DND-41 (cell line): ENCODE results near the gene LAMTOR4.

Experiments used
- ATAC-seq: fragments of 200-7000 bp; cut with Tn5 transposase; 3 replicates; pipeline ENCODE4 v1.9.1; 2021; ENCODE audit warnings: low read depth; ENCODE audit not compliant: insufficient read depth
- DNase-seq: peaks from one replicate; pipeline ENCODE4 v3.0.0-alpha.2; 2020
- H2AFZ ChIP-seq: 2 replicates; pipeline ENCODE4 v1.6.0; 2012; ENCODE audit warnings: low read depth, low read length
- H3K27ac ChIP-seq: 2 replicates; pipeline ENCODE4 v1.5.1; 2012; ENCODE audit warnings: low read length, inconsistent platforms
- H3K27me3 ChIP-seq: fragments of 200-600 bp; sonication (generic); 2 replicates; pipeline ENCODE4 v1.6.0; 2012; ENCODE audit warnings: low read length, mild to moderate bottlenecking, inconsistent platforms; ENCODE audit not compliant: insufficient read depth, poor library complexity
- H3K36me3 ChIP-seq: 2 replicates; pipeline ENCODE4 v1.5.1; 2012; ENCODE audit warnings: low read length, inconsistent platforms; ENCODE audit not compliant: insufficient read depth
- H3K4me1 ChIP-seq: 2 replicates; pipeline ENCODE4 v1.5.1; 2012; ENCODE audit warnings: mild to moderate bottlenecking, low read length; ENCODE audit not compliant: insufficient read depth
- H3K4me2 ChIP-seq: 2 replicates; pipeline ENCODE4 v1.6.0; 2012; ENCODE audit warnings: mild to moderate bottlenecking, moderate library complexity, low read length, inconsistent platforms; ENCODE audit not compliant: insufficient read depth
- H3K4me3 ChIP-seq, 2 experiments: fragments of 200-600 bp in 1 of 2; shearing (Covaris generic) in 1 of 2; 2 replicates each; pipeline ENCODE4 v1.5.1; 2012 to 2016; ENCODE audit warnings: inconsistent platforms in 2 of 2, low read length in 2 of 2, mild to moderate bottlenecking in 2 of 2, low read depth in 1 of 2, moderate library complexity in 1 of 2
- H3K79me2 ChIP-seq: 2 replicates; pipeline ENCODE4 v1.6.0; 2012; ENCODE audit warnings: low read length, inconsistent platforms; ENCODE audit not compliant: insufficient read depth
- H3K9ac ChIP-seq: 2 replicates; pipeline ENCODE4 v1.6.0; 2012; ENCODE audit warnings: low read depth, mild to moderate bottlenecking, inconsistent platforms, low read length, moderate library complexity
- H3K9me3 ChIP-seq: 2 replicates; pipeline ENCODE4 v1.5.1; 2012; ENCODE audit warnings: low read length, moderate library complexity, mild to moderate bottlenecking, inconsistent platforms; ENCODE audit not compliant: insufficient read depth, severe bottlenecking
- H4K20me1 ChIP-seq: 2 replicates; pipeline ENCODE4 v1.6.0; 2012; ENCODE audit warnings: low read length; ENCODE audit not compliant: insufficient read depth
- EZH2 ChIP-seq: IDR thresholded peaks from 3 replicates; pipeline ENCODE4 v1.6.1; 2012; ENCODE audit warnings: borderline replicate concordance, low read depth, mild to moderate bottlenecking, moderate library complexity, low read length, inconsistent platforms; ENCODE audit not compliant: severe bottlenecking
- TF ChIP-seq, protein P1 (sequence below): IDR thresholded peaks from 2 replicates; pipeline ENCODE4 v1.5.1; 2012; ENCODE audit warnings: borderline replicate concordance, low read length, moderate library complexity, mild to moderate bottlenecking; ENCODE audit not compliant: poor library complexity, severe bottlenecking; ENCODE audit errors: extremely low read depth

LAMTOR4 gene

DNA sequence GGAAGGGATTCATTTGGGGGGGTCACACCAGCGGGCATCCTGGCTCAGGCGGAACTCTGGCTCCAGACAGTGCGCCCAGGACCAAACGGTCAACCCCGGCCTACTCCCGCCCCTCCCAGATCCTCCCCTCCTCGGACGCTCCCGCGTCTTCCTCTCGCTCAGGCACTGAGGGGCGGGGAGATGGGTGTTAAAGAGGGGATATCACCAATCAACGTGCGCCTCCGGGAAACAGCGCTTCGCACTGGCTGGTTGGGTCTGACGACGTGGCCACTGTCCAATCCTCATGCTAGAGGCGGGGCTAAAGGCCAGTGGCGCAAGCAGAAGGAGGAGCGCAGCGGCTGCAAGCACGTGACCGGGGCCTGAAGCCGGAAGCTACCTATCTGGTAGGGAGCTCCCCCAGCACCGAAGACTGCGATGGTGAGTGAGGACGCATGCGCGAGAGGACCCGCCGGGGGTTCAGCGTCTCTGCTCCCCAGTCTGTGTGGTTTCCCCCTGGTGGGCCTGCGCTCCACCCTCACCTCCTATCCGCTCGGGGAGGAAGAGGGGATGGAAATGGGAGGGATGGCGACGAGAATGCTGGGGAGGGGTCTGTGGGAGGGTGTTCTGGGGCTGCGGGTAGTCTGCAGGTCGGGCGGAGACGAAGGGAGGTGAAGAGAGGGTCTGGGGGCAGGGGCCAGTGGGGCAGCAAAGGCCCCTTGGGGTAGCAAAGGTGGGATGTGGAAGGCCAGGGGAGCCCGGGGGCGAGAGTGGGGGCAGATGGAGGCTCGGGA is at the start of gene LAMTOR4:
Gene LAMTOR4 (plus strand): TSS at position 360 of the 770 bp plus-strand sequence. CDS start 55 bp downstream, at position 415.
- H3K36me3 ChIP-seq = peaks cover 13% of the 10 kb centered on the region
- 0 out of 2 replicates have a peak, but pooled peaks cover under 1% of the 10 kb centered on the region for H4K20me1 ChIP-seq
- H3K27me3 ChIP-seq = no peaks in the 10 kb centered on the region
- no peaks in the 10 kb centered on the region for H3K9me3 ChIP-seq
- TF ChIP-seq, protein P1, sequence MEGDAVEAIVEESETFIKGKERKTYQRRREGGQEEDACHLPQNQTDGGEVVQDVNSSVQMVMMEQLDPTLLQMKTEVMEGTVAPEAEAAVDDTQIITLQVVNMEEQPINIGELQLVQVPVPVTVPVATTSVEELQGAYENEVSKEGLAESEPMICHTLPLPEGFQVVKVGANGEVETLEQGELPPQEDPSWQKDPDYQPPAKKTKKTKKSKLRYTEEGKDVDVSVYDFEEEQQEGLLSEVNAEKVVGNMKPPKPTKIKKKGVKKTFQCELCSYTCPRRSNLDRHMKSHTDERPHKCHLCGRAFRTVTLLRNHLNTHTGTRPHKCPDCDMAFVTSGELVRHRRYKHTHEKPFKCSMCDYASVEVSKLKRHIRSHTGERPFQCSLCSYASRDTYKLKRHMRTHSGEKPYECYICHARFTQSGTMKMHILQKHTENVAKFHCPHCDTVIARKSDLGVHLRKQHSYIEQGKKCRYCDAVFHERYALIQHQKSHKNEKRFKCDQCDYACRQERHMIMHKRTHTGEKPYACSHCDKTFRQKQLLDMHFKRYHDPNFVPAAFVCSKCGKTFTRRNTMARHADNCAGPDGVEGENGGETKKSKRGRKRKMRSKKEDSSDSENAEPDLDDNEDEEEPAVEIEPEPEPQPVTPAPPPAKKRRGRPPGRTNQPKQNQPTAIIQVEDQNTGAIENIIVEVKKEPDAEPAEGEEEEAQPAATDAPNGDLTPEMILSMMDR = no peak
- TF ChIP-seq EZH2 = no peak
- H3K4me1 ChIP-seq = peaks cover 28% of the 10 kb centered on the region
- peak within 1 kb of the TSS; percentile 84 to 91 for H3K4me3 ChIP-seq
- H3K79me2 ChIP-seq = peaks cover 20% of the 10 kb centered on the region
- ATAC-seq (peak; percentile 97), DNase-seq (peak; percentile 99)
- H3K9ac ChIP-seq = peak within 1 kb of the TSS; percentile 88
- peak within 1 kb of the TSS; percentile 95 for H2AFZ ChIP-seq
- H3K4me2 ChIP-seq = peak within 1 kb of the TSS; percentile 100
- H3K27ac ChIP-seq = peak within 1 kb of the TSS; percentile 91

DNA sequence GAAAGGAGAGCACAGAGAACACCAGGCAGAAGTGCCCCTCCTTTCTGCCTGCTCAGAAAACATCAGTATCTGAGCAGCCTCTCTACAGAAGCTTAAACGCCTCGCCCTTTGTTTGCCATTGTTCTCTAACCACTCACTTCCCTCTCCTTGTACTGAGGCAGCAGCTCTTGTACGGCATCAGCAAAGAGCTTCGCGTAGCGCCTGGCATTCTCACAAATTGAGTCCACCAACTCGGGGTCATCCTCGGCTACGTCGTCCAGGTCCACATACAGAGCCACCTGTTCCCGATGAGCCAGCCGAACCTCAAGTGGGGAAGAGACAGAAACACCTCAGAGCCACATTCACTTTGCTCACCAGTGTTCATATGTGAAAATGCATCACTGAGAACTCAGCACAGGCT is 49.3 kb upstream of the LAMTOR4 start:
- ATAC-seq (no peak), DNase-seq (no peak)
- peak overlapping the region; percentile 68 for H3K4me2 ChIP-seq
- H3K4me1 ChIP-seq = peaks cover 59% of the 10 kb centered on the region
- no peak overlapping the region for H2AFZ ChIP-seq
- peak overlapping the region; percentile 64 to 76; a peak in 3 of 4 replicates for H3K4me3 ChIP-seq
- H4K20me1 ChIP-seq = peaks cover 52% of the 10 kb centered on the region
- TF ChIP-seq, protein P1 = no peak
- no peak for TF ChIP-seq EZH2
- peak overlapping the region; percentile 93 for H3K9ac ChIP-seq
- no peaks in the 10 kb centered on the region for H3K9me3 ChIP-seq
- H3K36me3 ChIP-seq = peaks cover 78% of the 10 kb centered on the region
- no peaks in the 10 kb centered on the region for H3K27me3 ChIP-seq
- peaks cover 76% of the 10 kb centered on the region for H3K79me2 ChIP-seq
- peak overlapping the region; percentile 93 for H3K27ac ChIP-seq

DNA sequence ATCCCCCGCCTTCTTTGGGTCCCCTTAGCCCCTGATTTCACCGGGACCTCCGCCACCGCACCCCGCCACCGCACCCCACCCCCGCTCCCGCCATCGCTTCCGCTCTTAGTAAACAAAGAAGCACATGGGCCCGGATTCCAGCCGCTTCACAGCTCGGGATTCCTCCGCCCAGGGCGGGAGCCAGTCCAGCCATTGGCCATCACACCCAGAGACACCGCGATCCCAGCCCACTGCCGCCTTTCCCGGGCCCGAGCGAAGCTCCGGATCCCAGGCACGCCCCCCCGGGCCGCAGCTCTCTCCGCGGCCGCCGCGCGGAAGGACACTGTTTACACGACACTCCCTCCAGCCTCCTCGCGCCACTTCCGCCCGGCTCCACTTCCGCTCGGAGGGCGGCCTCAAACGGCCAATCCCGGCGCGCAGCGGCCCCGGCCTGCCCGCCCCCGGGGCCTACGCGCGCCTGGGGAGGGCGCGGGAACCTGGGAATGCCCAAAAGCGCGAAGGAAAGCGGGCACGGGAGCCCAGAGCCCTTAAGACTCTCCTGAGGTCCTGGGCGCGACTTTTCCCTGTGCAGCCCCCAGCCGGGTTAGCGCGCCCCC is 48.2 kb upstream of the LAMTOR4 start:
- H3K9me3 ChIP-seq = no peaks in the 10 kb centered on the region
- H3K4me3 ChIP-seq = peak overlapping the region; percentile 64 to 76
- H2AFZ ChIP-seq = peak overlapping the region; percentile 61
- peaks cover 53% of the 10 kb centered on the region for H3K4me1 ChIP-seq
- ATAC-seq (peak; percentile 76), DNase-seq (peak; percentile 91)
- H3K27ac ChIP-seq = peak overlapping the region; percentile 93
- no peaks in the 10 kb centered on the region for H3K27me3 ChIP-seq
- peak overlapping the region; percentile 93 for H3K9ac ChIP-seq
- H3K79me2 ChIP-seq = peaks cover 70% of the 10 kb centered on the region
- TF ChIP-seq, protein P1 = no peak
- no peak for TF ChIP-seq EZH2
- peaks cover 77% of the 10 kb centered on the region for H3K36me3 ChIP-seq
- H3K4me2 ChIP-seq = peak overlapping the region; percentile 68
- peaks cover 46% of the 10 kb centered on the region for H4K20me1 ChIP-seq
